IPS-18a (cell line): ENCODE measurements around the gene ARRDC1.

ENCODE experiments used
- H3K27ac ChIP-seq: one replicate; pipeline ENCODE4 v1.5.1; 2013; ENCODE audit warnings: low read length
- H3K27me3 ChIP-seq: one replicate; pipeline ENCODE4 v1.6.1; 2013; ENCODE audit warnings: mild to moderate bottlenecking, low read length; ENCODE audit not compliant: control insufficient read depth, insufficient read depth
- H3K36me3 ChIP-seq: one replicate; pipeline ENCODE4 v1.6.1; 2013; ENCODE audit warnings: low read depth, low read length; ENCODE audit not compliant: control insufficient read depth
- H3K4me1 ChIP-seq: one replicate; pipeline ENCODE4 v1.6.1; 2013; ENCODE audit warnings: low read depth, low read length; ENCODE audit not compliant: control insufficient read depth
- H3K4me3 ChIP-seq: one replicate; pipeline ENCODE4 v1.5.1; 2013; ENCODE audit warnings: low read length
- H3K9ac ChIP-seq: one replicate; pipeline ENCODE4 v1.6.1; 2013; ENCODE audit warnings: mild to moderate bottlenecking, low read length, moderate library complexity
- H3K9me3 ChIP-seq: one replicate; pipeline ENCODE4 v1.6.1; 2013; ENCODE audit warnings: low read depth, low read length; ENCODE audit not compliant: control insufficient read depth

The ARRDC1 gene

DNA sequence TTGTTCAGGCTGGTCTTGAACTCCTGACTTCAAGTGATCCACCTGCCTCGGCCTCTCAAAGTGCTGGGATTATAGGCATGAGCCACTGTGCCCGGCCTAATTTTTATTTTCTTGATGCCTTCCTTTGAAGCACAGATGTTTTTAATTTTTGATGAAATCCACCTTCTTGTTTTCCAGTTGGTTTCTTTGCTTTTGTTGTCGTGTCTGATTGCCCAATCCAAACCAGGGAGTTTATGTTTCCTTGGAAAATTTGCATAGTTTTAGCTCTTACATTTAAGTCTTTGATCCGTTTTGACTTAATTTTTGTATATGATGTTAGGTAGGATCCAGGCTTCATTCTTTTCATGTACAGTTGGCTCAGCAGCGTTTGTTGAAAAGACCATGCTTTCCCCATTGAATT is 28.5 kb downstream of the ARRDC1 start:
- Histone ChIP-seq H3K9ac (no peak overlapping the region), H3K4me1 (no peaks in the 10 kb centered on the region), H3K9me3 (no peaks in the 10 kb centered on the region), H3K27me3 (no peaks in the 10 kb centered on the region), H3K4me3 (no peak overlapping the region), H3K27ac (no peak overlapping the region), H3K36me3 (no peaks in the 10 kb centered on the region)

DNA sequence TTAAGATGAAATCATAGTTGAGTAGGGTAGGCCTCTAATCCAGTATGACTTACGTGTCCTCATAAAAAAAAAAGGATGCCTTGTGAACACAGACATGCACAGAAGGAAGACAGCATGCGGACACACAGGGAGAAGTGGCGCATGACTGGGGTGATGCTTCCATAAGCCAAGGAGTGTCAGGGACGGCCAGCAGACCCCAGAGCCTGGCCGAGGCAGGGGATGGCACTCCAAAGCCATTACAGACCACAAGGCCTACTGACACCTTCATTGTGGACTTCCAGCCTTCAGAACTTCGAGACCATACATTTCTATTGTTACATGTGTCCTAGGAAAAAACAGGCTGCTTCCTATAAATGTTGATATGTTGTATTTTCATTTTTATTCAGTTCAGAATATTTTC is 33.2 kb downstream of the ARRDC1 start:
- Histone ChIP-seq H3K36me3 (no peaks in the 10 kb centered on the region), H3K27me3 (no peaks in the 10 kb centered on the region), H3K9ac (no peak overlapping the region), H3K27ac (no peak overlapping the region), H3K4me3 (no peak overlapping the region), H3K9me3 (no peaks in the 10 kb centered on the region), H3K4me1 (no peaks in the 10 kb centered on the region)

DNA sequence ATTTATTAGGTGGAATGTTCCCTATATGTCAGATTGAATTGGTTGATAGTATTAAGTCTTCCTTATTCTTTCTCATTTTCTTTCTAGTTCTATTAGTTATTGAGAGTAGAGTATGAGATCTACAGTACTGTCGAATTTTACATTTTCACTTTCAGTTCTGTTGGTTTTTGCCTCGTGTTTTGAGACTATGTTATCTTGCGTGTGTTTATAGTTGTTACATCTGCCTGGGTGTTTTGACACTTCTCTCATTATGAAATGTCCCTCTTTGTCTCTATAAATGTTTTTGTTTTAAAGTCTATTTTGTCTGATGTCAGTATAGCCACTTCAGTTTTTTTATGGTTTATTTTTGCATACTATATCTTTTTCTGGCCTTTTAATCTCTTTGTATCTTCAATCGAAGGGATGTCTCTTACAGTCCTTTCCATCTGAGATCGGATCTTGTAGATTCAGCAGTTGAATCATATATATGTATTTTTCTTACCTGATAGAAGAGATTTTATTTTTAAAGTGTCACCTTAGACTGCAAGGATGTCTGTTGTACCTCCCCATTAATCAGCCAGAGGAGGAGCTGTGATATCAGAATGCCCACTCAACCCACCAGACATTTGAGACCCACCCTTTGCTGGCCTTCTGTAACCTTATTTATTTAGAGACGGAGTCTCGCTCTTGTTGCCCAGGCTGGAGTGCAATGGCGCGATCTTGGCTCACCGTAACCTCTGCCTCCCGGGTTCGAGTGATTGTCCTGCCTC is 34.0 kb downstream of the ARRDC1 start:
- Histone ChIP-seq H3K9ac (no peak overlapping the region), H3K27ac (no peak overlapping the region), H3K4me3 (no peak overlapping the region)

DNA sequence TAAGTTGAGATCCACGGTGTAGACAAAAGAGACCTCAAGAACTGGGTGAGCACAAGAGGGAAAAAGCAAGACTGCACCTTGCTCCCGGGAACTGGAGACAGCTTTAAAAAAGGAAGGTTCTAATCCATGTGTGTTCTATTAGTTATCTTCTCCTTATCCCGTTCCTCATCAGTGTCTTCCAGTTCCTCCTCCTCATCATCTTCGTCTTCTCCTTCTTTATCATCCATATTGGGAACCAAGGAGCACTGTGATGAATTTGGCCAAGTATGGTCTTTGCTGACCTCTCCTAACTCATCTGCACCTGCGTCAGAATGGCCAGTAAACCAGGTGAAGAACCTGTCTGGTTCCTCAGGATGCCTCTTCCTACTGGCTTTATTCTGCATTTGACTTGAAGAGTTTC is 35.4 kb downstream of the ARRDC1 start:
- Histone ChIP-seq H3K9ac (no peak overlapping the region), H3K4me1 (no peaks in the 10 kb centered on the region), H3K36me3 (no peaks in the 10 kb centered on the region), H3K9me3 (no peaks in the 10 kb centered on the region), H3K27me3 (no peaks in the 10 kb centered on the region), H3K4me3 (no peak overlapping the region), H3K27ac (no peak overlapping the region)

More for the DNA sequence above, 34.0 kb downstream of the ARRDC1 start:
- no peaks in the 10 kb centered on the region for H3K36me3 ChIP-seq
- no peaks in the 10 kb centered on the region for H3K27me3 ChIP-seq
- no peaks in the 10 kb centered on the region for H3K9me3 ChIP-seq
- no peaks in the 10 kb centered on the region for H3K4me1 ChIP-seq

DNA sequence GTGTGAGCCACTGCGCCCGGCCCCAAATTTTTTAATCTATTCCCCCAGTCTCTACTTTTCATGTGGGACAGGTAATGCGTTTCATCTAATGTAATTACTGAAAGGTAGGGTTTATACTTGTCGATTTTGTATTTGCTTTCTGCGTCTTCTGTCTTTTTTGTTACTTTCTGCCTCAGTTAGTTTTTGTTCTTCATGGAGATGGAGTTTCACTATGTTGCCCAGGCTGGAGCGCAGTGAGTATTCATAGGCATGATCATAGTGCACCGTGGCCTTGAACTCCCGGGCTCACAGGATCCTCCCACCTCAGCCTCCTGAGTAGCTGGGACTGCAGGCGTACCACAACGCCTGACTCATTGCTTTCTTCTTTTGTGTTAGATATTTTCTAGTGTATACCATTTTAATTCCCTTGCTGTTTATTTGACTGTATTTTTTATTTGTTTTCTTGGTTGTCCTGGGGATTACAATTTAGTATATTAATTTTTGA is 36.7 kb downstream of the ARRDC1 start:
- Histone ChIP-seq H3K27ac (no peak overlapping the region), H3K9ac (no peak overlapping the region), H3K4me1 (no peaks in the 10 kb centered on the region), H3K36me3 (no peaks in the 10 kb centered on the region), H3K27me3 (no peaks in the 10 kb centered on the region), H3K9me3 (no peaks in the 10 kb centered on the region), H3K4me3 (no peak overlapping the region)

DNA sequence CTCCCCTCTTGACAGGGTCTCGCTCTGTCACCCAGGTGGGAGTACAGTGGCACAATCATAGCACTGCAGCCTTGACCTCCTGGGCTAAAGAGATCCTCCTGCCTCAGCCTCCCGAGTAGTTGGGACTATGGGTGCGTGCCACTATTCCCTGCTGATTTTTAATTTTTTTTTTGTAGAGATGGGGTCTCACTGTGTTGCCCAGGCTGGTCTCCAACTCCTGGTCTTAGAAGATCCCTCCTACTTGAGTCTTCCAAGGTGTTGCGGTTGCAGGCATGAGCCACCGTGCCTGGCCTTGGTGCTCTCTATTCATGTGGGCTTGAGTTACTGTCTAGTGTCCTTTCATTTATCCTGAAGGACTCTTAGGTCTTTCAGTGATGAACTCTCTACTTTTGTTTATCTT is 37.4 kb downstream of the ARRDC1 start:
- Histone ChIP-seq H3K27me3 (no peaks in the 10 kb centered on the region), H3K4me3 (no peak overlapping the region), H3K9ac (no peak overlapping the region), H3K36me3 (no peaks in the 10 kb centered on the region), H3K9me3 (no peaks in the 10 kb centered on the region), H3K4me1 (no peaks in the 10 kb centered on the region), H3K27ac (no peak overlapping the region)

DNA sequence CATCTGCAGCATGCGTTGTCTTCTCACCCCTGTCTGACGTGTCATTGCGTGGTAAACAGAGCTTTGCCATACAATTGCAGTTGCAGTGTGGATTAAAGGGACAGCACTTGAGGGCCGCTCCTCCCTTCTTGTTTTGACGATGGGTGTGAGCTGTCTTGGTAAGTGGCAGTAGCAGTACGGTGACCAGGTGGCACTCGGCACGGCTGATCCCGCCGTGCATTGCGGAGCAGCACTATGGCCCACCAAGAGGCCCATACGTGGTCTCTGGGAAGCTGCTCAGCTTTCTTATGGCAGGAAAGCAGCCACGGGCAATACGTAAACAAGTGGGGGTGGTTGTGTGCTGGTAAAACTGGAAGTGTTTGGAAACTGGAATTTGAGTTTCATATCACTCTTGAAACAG is 38.4 kb downstream of the ARRDC1 start:
- Histone ChIP-seq H3K27me3 (no peaks in the 10 kb centered on the region), H3K4me3 (no peak overlapping the region), H3K4me1 (no peaks in the 10 kb centered on the region), H3K9me3 (no peaks in the 10 kb centered on the region), H3K9ac (no peak overlapping the region), H3K27ac (no peak overlapping the region), H3K36me3 (no peaks in the 10 kb centered on the region)

DNA sequence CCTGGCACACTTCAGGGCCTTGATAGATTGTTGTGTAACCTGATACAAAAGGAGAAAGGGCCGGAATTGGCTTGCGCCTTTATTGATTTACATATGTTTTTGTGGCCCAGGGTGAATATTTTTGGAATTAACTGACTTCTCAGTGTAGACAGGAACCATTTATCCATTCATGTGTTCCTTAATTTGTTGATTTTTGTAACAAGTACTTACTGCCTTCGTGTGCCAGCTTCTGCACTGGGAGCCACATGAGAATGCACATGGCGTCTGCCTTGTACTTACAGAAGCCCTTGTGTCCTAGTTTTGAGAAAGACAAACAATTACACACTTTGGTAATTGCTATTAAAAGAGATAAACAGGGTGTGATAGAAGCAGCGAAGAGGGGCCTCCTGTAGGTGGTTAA is 39.7 kb downstream of the ARRDC1 start:
- Histone ChIP-seq H3K9me3 (no peaks in the 10 kb centered on the region), H3K9ac (no peak overlapping the region)

DNA sequence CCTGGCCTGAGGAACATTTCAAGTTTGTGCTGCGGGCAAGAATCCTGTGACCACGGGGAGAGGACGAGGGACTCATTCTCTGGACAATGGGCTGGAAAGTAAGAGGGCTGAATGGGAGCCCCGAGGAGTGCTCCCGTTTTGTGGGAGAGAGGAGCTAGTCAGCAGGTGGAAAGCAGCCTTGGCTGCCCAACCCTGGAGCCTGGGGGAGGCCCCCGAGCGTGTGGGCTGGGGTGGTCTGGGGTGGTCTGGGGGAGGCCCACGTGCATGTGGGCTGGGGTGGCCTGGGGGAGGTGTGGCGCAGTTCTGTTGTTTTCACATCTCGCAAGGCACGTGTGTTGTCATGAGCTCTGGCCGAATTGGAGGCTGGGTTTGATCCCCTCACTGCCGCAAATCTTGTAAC is 40.9 kb downstream of the ARRDC1 start:
- peaks cover 4% of the 10 kb centered on the region for H3K36me3 ChIP-seq
- no peak overlapping the region for H3K4me3 ChIP-seq
- no peaks in the 10 kb centered on the region for H3K4me1 ChIP-seq
- no peaks in the 10 kb centered on the region for H3K27me3 ChIP-seq
- H3K9me3 ChIP-seq = no peaks in the 10 kb centered on the region
- no peak overlapping the region for H3K9ac ChIP-seq
- H3K27ac ChIP-seq = no peak overlapping the region

More for the DNA sequence above, 39.7 kb downstream of the ARRDC1 start:
- no peak overlapping the region for H3K27ac ChIP-seq
- no peaks in the 10 kb centered on the region for H3K27me3 ChIP-seq
- H3K4me3 ChIP-seq = no peak overlapping the region
- H3K36me3 ChIP-seq = no peaks in the 10 kb centered on the region
- H3K4me1 ChIP-seq = no peaks in the 10 kb centered on the region

DNA sequence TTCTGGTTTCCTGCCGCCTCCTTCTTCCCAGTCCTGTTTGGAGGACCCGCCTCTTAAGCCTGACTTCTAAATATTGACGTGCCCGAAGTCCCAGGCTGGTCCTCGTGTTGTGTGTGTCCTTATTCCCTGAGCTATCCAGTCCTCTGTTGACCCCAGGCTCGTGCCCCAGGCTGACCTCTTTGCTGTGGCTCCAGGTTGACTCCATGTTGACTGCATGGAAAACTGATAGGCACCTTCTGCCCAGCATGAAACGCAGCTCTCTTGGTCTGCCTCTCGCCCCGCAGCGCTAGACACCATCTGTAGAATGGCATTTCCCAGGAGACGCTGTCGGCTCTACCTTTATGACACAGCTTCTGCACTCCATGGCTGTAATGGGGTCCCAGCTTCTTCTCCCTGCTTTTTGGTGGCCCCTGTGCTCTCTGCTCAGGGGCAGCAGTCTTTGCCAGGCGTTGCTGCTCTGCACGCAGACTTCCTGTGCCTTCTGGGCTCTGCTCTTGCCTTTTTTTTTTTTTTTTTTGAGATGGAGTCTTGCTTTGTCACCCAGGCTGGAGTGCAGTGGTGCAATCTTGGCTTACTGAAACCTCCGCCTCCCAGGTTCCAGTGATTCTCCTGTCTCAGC is 41.7 kb downstream of the ARRDC1 start:
- H3K9me3 ChIP-seq = no peaks in the 10 kb centered on the region
- no peak overlapping the region for H3K9ac ChIP-seq
- no peaks in the 10 kb centered on the region for H3K4me1 ChIP-seq
- H3K36me3 ChIP-seq = peaks cover 4% of the 10 kb centered on the region
- H3K27ac ChIP-seq = no peak overlapping the region
- no peak overlapping the region for H3K4me3 ChIP-seq
- H3K27me3 ChIP-seq = no peaks in the 10 kb centered on the region

DNA sequence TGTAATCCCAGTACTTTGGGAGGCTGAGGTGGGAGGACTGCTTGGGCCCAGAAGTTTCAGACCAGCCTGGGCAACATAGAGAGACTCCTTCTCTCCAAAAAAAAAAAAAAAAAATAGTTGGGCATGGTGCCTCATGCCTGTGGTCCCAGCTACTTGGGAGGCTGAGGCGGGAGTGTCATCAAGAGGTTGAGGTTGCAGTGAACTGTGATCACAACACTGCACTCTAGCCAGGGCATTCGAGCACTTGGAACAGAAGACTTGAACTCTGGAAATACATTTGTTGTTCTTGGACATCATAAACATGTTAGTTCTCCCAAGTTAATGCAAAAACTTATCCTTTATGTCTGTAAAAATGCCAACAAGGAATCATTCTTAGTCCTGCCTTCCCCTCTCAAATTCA is 42.9 kb downstream of the ARRDC1 start:
- Histone ChIP-seq H3K4me1 (no peaks in the 10 kb centered on the region), H3K27ac (no peak overlapping the region), H3K9ac (no peak overlapping the region), H3K4me3 (no peak overlapping the region), H3K27me3 (no peaks in the 10 kb centered on the region), H3K9me3 (no peaks in the 10 kb centered on the region), H3K36me3 (peaks cover 4% of the 10 kb centered on the region)

DNA sequence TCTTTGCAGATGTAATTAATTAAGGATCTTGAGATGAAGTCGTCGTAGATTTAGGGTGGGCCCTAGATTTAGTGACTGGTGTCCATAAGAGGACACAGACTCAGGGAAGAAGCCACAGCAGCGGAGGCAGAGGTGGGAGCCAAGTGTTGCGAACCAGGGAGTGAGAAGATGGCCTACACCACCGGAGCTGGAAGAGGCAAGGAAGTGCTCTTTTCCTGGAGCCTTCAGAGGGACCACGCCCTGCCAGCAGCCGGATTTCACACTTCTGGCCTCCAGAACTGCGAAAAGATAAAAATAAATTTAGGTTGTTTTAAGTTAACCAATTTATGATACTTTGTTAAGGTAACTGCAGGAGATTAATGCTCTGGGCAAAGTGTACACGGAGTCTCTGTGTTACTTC is 44.1 kb downstream of the ARRDC1 start:
- Histone ChIP-seq H3K9ac (no peak overlapping the region), H3K4me1 (no peaks in the 10 kb centered on the region), H3K27me3 (no peaks in the 10 kb centered on the region), H3K9me3 (no peaks in the 10 kb centered on the region), H3K4me3 (no peak overlapping the region), H3K27ac (no peak overlapping the region), H3K36me3 (peaks cover 4% of the 10 kb centered on the region)
